Spleen (tissue), 7 donors: ENCODE measurements around the gene ANO4.

Source experiments
- CTCF ChIP-seq, 11 experiments: fragments of 200-600 bp in 7 of 11; fragments of 450-650 bp in 4 of 11; sonication (generic) in 4 of 11; IDR thresholded peaks in 8 of 11; conservative IDR thresholded peaks in 3 of 11; 1 replicate in 7 of 11; 2 replicates in 4 of 11; pipeline versions ENCODE4 v1.4.0 to v1.8.0; 2016 to 2021; ENCODE audit warnings: antibody characterized with exemption in 11 of 11, inconsistent platforms in 4 of 11, mild to moderate bottlenecking in 1 of 11
- POLR2A ChIP-seq, 3 donors: fragments of 450-650 bp; IDR thresholded peaks; one replicate each; pipeline ENCODE4 v1.5.1; 2017; ENCODE audit warnings: antibody characterized with exemption in 3 of 3, mild to moderate bottlenecking in 1 of 3
- POLR2AphosphoS5 ChIP-seq, 3 donors: sonication (generic); formaldehyde crosslinking; IDR thresholded peaks; one replicate each; pipeline ENCODE4 v1.5.1; 2017; ENCODE audit warnings: antibody characterized with exemption in 3 of 3
- donor health status: DM: no; HTN: no; CAD: no; lungs with moderate emphysema.
- donor health status: DM: no; HTN: no; CAD: no.
- donor health status: DM: no; HTN: no; CAD: no.

- TF ChIP-seq POLR2A (IDR thresholded peaks at IDR 0.05): no peak
- no peak for TF ChIP-seq CTCF (IDR thresholded peaks at IDR 0.05 in 8 of 11, conservative IDR thresholded peaks at IDR 0.05 in 3 of 11)
- no peak for TF ChIP-seq POLR2AphosphoS5 (IDR thresholded peaks at IDR 0.05)
Observed at GRCh38 chr12:100970894-100971293, 176.3 kb downstream of the ANO4 start.
